Stimulated activated CD8-positive, alpha-beta memory T cell treated with anti-CD3 and anti-CD28 coated beads, Interleukin-2, amount 100 ng/mL, for 48 hours (primary cell): ENCODE data around the gene CNDP1.

ENCODE experiments used
- DNase-seq, 2 donors: peaks; one replicate each; pipeline ENCODE4 v3.0.0-alpha.2; 2020; ENCODE audit warnings: low read depth in 2 of 2

Gene CNDP1

DNA sequence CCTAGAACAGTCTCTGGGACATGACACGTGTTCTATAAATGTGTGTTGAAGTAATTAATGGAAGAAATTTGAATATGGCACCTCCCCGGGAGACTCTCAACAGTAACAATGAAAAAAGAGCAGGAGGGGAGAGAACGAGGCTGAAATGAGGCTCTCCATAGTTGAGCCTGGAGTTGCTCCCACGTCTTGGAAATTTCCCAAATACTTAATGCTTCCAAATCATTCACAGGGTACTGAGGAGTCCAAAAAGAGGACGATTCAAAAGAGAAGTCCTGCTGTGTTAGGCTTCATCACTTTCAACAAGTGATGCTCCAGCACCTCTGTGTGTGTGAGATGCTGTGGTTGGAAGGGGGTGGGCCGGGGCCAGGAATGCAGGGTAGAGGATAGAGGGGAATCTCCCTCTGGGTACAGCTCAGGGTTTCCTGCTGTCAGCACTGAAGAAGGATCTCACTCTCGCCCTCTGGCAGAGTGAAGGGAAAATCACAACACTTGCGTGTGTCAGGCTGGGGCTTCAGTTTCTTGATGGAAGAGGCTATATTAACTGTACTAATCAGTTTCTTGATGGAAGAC lies 45.3 kb downstream of the CNDP1 start:
- no peak for DNase-seq

DNA sequence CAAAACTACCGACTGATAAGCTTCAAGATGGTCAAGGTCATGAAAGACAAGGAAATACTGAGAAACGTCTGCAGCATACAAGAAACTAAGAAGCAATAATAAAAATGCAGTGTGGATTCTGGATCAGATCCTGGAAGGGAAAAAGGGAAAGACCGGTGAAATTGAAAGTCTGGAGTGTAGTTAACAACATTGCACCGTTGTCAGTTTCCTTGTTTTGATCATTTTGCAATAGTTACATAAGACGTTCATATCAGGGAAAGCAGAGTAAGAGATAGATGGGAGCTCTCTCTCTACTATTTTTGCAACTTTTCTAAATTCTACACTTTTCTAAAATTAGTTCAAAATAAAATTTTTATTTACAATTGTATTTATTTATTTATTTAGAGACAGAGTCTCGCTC lies 48.3 kb downstream of the CNDP1 start:
- DNase-seq: no peak

DNA sequence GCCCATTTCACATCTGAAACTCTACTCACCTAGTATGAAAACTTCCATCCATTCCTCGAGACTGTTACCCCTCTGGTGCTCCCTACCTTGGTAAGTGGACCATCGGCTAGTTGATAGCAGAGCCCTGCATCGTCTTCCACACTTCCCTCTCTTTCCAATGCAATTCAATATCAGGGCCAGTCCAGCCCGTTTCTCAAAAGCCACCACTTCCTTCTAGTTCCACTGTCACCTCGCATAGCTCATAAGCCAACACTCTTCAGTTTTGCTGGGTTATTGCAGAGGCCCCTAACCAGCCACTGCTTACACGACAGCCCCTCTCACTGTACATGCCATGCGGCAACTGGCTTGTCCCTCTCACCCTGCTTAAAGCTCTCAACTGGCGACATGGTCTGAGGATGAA lies 53.1 kb downstream of the CNDP1 start:
- no peak for DNase-seq

DNA sequence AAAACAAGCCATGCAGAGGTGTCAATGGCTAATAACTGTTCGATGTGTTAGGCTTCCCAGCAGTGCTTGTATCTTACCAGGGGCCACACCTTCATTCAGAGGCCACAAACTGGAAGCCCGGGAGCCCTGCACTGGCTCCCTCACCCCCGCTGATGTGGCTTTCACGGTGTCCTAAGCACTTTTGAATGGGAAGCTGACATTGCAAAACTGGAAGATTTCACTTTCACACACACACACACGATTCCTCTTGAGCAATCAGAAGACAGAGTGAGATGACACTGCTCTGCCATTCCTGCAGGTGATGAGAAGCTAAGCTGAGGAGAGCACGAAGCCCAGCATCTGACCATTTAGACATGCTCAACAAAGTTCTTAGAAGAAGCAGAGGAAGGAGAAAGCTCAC lies 54.7 kb downstream of the CNDP1 start:
- no peak for DNase-seq

DNA sequence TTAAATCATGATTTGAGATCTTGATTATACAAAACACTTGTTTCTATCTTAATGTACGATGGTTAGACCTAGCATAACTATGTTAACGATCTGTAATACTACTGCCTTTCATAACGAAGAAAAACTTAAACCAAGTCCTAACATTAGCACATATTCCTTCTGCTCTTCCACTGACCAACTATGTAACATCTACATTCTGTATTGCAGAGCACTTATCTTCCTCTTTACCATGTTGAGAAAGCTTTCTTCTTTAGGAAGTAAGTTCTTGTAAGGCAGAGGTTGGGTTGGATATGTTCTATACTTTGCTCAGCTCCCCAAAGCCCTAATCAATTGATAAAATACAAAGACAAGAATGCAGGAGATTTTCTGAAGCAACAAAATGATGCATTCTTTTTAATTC lies 55.5 kb downstream of the CNDP1 start:
- DNase-seq: no peak

DNA sequence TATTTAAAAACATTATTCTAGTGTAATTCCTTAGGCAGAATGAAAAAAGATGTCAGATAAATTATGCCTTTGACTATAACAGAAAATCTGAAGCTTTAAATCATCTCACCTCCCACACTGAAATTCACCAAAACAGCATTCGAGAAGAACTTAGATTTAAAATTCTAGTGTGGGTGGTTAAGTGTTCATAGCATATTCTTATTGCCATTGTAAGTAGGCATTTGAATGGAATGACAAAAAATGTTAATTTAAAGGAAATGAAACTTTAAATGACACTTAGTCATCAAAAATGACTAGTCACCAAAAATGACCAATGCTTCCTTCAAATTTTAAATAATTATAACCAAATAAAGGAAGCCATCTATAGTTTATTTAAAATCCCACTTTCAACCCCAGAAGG lies 56.4 kb downstream of the CNDP1 start:
- DNase-seq: no peak

DNA sequence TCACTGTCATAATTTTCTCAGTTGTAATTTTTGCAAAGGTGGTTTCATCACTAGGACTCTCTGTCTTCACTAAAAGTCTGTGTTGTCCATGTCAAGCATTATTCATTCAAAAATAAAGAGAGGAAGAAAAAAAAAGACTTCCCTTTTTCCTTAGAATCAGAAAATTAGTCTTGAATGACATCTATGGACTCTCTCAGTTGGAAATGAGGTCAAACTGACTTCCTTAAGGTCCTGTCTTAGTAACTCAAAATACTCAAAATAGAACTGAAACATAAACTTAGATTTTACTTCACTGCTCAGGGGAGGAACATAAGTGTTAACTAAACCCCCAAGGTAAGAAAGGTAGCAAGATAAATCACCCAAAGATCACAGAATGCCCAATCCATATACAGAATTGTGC lies 61.1 kb downstream of the CNDP1 start:
- DNase-seq: no peak

DNA sequence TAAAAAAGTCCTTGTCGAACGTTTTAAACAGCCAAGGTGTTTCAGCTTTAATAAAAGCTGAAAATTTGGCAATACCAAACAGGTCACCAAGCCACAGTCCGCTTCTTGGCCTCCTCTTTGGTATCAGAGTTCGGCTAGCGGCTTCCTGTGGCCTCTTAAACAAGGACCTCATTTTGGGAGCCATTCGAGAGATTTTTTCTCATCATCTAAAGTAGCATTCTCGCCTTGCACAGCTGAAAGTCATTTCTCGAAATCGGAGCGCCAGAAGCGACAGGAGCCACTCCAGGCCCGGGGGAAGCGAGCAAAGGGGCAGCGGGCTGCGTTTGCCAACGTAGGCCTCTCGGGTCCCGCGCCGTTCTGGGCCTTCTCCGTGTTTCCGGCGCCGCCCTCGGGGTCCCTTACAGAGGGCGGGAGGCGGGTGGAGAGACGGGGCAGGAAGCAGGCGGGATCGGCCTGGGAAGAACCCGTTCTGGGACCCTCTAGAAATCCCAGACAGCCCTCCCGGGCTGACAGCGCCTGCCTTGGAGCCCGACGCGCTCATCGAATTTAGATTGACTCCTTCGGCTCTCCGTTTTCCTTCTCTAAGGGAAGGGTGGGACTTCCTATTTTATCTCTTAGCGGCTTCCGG lies 62.8 kb downstream of the CNDP1 start:
- peak; percentile 54 to 57 for DNase-seq

DNA sequence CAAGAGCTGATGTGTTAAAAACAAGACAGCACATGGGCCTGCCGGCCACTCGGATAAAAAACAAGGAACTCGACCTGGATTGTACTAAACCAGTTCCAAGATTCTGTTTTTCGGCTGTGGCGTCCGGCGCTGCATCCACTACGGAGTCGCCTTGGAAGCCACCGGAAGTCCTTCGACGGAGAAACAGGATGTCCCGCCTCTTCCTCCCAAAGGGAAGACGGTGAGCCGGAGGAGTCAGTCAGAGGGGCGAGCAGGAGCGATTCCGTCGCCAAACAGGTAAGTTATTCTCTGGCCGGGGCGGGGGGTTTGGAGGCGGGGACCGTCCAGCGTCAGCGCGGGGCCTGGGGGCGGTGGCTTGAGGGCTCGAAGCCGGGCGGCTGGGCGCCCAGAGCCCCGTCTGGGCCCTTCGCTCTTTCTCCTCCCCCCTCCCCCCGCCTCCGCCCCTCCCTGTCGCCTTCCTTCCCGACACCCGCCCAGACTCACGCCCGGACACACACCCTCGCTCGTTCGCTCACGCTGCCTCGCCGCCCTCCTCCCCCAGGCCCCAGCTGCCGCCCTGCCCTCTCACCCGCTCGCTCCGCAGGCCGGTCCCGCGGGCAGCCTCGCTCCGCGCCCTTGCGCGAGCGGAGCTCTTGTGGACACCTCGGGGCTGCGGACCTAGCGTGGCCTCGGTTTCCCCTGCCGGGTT lies 63.5 kb downstream of the CNDP1 start, which contains the start of gene ZNF407:
TSS of gene ZNF407 (plus strand) at position 209 of the 688 bp plus-strand sequence. CDS start 33,150 bp downstream, outside the sequence.
- peak; percentile 71 to 74 for DNase-seq

DNA sequence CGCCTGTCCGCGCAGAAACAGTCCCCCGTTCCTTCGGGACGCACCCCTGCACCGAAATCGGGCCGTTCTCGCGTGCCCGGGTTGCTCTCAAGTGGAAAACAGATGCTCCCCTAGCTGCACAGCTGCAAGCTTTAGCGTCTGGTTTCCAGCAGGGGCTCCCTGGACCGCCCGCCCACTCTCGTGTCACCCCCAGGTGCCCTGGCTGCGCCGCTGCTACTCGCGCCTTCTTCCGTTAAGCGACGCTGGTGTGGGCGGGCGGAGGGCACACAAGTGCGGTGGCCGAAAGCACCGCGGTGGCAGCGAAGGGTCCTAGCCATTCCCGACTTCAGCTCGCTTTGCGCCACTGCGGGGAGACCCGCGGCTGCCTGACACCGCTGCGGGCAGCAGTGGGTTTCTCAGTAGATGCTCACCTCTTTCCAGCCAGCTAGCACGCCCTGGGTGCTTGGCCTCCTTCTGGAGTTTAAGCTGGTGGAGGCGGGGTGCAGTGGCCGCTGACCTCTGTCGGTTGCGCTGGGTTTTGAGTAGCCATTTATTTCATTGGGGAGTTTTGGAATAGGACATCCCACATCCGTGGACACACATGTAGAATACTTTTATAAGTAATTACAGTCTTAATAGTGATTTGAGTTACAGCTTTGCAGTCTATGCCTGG lies 64.2 kb downstream of the CNDP1 start:
- DNase-seq: peak; percentile 56 to 65

DNA sequence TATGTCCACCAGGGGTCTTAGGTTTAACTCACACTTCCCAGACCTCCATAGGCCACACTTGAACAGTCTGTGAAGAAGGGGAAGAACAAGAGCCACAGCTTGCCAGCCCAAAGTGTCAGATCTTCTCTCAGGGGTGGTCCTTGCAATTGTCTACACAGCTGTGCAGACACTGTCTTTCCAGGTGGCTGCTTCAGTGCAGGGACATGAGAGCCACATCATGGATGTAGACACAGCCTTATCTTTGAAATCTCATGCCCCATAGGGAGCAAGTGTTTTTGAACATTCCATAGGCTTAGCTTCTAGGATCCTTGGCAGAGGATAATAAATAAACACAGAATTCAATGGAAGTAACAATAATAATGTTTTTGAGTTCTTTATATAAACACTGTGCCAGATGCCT lies 70.1 kb downstream of the CNDP1 start:
- DNase-seq: no peak

DNA sequence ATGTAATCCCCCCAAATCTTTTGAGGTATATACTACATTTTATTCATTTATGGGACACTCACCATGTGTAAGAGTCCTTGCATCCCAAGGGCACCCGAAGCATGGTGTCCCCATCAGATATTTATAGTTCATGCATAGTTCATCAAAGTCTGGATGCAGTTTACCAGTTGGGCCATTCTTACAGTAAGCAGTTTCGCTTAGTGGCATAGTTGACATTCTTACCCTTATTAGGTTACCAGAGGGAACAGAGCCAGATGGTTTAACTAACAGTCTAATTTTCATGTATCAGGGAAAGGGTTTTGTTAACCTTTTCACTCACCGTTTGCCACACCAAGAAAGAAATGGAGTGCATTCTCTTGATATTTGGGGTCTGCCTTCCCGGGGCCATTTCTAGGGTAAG lies 70.5 kb downstream of the CNDP1 start:
- no peak for DNase-seq

DNA sequence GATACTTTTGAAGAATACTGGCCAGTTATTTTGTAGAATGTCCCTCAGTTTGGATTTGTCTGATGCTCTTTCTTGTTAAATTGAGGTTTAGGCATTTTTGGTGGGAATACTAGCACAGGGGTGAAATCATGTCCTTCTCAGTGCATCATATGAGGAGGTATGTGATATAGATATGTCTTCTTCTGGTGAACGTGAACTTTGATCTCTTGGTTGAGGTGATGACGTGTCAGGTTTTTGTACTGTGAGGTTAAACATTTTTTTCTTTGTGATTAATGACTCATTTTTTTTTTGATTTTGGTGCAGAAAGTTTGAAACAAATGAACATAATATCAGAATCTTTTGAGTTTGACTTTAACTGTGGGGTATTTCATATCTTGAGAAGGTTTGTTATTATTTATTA lies 74.4 kb downstream of the CNDP1 start:
- DNase-seq: no peak

DNA sequence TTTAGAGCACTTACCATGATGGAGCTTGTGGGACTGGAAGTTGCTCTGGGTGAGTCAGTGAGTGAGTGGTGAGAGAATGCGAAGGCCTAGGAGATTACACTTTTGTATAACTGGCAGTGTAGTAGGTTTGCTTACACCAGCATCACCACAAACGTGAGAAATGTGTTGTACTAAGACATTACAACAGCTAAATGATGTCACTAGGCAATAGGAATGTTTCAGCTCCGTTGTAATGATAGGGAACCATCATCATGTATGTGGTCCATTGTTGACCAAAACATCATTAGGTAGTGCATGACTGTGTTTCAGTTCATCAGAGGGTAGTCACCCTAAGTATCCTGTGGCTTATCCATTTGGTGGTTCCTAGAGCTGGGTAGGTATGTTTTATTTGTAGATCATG lies 75.2 kb downstream of the CNDP1 start:
- no peak for DNase-seq

DNA sequence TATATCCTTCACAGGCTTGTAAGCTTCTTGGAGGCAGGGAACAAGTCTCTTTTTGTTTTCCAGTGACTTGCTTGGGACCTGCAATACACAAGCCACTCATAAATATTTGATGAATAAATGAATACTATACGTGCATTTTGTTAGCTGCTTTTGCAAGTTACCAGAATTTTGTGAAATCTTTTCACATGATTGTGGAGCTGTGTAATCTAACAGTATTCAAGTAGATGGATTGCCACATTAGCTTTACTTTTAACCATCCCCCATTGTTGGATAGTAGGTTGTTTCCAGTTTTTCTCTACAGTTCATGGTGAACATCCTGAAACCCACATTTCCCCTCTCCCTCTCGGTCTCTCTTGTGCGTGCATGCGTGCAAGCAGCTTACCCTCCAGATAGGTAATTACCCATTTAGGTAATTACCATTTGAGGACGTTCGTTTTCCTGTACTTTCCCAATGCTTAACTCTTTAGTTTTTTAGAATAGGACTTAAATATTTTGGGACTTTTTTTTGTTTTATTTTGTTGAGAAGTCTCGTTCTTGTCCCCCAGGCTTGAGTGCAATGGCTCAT lies 75.8 kb downstream of the CNDP1 start:
- DNase-seq: no peak

DNA sequence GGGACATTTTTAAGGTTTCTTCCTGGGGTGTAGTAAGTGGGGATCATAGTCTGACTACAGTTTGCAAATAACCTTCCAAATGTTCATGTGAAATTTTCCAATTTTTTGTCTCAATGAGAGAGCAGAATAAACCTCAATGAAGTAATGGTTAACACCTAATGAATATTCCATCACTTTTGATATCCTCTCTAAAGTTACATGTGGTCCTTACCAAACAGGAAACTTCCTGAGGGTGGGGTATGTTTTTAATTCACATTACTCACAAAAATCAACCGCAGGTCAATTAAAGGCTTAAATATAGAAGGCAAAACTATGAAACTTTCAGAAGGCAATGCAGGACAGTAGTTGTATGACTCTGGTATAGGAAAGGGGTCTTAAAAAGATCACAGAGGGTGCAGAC lies 76.6 kb downstream of the CNDP1 start:
- DNase-seq: no peak

DNA sequence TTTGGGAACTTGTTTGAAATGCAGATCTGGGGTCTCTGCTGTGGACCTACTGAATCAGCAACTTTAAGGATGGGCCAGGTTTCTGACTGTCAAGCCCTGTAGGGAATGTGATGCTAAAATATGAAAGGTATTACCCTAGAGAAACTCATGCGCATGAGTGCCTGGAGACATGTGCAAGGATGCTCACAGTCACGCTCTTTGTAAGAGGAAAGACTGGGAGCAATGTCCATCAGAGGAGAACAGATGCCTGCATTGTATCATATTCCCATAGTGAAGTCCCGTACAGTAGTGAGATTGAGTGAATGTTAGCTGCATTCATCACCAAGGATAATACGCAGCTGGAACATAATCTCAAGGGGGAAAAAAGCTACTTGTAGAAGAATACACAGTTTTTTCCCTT lies 77.5 kb downstream of the CNDP1 start:
- no peak for DNase-seq

DNA sequence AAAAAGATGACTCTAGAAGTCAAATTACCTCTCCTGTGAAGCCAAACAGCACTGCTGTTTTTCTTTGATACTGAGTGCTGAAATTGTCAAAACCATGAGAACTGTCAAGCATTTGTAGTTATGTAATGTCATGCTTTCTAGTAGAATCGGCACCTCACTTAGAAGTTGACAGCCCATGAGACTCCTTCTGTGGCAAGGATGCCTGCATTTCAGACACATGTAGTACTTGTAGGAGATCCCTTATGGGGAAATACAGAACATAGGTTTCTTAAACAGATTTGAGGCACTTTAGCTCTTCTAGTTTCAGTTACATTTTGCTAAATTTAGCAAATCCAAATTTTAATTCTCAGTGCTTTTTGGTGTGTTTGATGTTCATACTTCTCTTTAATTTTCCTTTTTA lies 79.1 kb downstream of the CNDP1 start:
- DNase-seq: no peak

DNA sequence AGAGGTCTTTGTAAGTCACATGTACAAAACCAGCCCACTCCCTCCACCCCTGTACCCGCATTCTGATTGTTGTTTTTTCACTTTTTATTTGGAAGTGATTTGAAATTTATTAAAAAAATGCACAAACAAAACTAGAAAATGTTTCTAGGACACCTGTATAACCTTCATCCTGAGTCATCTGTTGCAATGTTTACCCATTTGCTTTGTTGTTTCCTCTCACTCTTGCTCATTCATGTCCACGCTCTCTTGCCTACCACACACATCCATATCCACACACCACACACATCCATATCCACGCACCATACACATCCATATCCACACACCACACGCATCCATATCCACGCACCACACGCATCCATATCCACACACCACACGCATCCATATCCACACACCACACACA lies 82.2 kb downstream of the CNDP1 start:
- no peak for DNase-seq

DNA sequence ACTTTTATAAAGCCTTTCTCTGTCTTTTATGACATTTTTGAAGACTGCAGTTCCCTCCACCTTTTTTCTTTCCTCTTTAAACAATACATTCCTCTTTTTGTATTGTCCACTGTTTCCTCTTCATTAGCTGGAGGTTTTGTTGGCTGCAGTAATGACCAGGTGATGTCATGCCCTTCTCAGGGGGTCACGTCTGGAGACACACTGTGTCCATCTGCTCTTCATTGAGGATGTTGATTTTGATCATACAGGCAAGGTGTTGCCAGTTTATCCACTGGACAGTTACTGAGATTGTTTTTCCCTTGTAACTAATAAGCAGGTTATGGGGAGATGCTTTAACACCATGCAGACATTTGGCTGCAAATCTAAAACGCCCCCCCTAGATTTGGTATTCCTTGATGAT lies 83.2 kb downstream of the CNDP1 start:
- no peak for DNase-seq

DNA sequence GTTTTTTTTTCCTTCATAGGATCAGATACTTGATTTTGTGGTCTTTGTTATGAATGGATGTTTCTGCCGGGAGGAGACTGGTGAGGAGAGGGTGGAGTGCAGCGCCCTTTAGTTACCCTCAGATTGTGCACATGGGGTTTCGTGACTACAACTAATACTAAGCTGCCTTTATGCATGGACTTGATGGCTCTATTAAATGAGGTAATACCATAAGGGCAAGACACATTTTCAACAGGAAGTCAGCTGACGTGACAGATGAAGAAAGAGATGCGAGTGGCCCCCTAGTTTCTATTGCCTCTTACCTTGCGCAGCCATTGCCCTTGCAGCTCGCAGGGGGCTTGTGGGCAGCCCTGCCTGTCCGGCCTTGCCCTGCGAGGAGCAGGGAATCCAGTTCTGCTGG lies 87.8 kb downstream of the CNDP1 start:
- no peak for DNase-seq

DNA sequence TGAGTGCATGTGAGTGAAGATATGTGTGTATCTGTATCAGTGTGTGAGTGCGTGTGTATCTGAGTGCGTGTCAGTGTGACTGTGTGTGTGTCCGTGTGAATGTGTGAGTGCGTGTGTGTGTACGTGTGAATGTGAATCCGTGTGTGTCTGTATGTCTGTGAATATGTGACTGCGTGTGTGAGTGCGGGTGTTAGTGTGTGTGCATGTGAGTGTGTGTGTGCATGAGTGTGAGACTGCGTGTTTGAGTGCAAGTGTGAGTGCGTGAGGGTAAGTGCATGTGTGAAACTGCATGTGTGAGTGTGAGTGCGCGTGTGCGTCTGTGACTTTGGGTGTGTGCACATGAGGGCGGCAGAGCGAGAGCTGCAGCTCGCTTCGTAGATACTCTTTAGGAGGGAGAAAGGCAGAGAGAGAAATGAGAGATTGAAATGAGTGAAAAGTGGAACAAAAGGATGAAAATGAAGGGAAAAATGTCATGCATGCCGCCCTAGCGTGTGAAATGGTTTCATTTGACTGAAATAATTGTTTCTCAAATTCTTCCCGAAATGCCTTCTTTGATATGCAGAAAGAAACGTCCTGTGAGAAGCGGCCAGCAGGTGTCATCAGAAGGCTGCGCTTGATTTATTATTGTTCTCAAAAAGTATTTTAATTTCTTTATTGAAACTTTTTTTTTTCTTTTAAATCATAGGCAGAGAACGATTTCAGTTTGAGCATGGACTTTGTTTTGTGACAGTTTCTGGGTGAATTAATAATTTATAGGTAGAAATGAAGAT lies 88.9 kb downstream of the CNDP1 start:
- no peak for DNase-seq
